ENCODE results near the gene LAIR1. TPM values are rescaled to one million over a fixed set of nuclear protein-coding genes. Genes with fewer than 3 reads are reported as not detected.

LAIR1 gene
- total RNA-seq, 4 donors from 2014 or later = 25.3 to 93.2 (median 47.6) TPM

DNA sequence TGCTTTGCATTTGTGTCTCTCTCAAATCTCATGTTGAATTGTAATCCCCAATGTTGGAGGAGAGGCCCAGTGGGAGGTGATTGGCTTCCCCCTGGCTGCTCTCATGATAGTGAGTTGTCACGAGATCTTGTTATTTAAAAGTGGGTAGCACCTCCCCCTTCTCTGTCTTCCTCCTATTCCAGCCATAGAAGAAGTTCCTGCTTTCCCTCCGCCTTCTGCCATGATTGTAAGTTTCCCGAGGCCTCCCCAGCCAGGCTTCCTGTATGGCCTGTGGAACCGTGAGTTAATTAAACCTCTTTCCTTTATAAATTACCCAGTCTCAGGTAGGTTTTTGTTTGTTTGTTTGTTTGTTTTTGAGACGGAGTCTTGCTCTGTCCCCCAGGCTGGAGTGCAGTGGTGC is 29.6 kb downstream of the LAIR1 start:
- TF ChIP-seq, protein P1, sequence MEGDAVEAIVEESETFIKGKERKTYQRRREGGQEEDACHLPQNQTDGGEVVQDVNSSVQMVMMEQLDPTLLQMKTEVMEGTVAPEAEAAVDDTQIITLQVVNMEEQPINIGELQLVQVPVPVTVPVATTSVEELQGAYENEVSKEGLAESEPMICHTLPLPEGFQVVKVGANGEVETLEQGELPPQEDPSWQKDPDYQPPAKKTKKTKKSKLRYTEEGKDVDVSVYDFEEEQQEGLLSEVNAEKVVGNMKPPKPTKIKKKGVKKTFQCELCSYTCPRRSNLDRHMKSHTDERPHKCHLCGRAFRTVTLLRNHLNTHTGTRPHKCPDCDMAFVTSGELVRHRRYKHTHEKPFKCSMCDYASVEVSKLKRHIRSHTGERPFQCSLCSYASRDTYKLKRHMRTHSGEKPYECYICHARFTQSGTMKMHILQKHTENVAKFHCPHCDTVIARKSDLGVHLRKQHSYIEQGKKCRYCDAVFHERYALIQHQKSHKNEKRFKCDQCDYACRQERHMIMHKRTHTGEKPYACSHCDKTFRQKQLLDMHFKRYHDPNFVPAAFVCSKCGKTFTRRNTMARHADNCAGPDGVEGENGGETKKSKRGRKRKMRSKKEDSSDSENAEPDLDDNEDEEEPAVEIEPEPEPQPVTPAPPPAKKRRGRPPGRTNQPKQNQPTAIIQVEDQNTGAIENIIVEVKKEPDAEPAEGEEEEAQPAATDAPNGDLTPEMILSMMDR (IDR thresholded peaks at IDR 0.05; ENCODE audit: low read depth) = no peak

DNA sequence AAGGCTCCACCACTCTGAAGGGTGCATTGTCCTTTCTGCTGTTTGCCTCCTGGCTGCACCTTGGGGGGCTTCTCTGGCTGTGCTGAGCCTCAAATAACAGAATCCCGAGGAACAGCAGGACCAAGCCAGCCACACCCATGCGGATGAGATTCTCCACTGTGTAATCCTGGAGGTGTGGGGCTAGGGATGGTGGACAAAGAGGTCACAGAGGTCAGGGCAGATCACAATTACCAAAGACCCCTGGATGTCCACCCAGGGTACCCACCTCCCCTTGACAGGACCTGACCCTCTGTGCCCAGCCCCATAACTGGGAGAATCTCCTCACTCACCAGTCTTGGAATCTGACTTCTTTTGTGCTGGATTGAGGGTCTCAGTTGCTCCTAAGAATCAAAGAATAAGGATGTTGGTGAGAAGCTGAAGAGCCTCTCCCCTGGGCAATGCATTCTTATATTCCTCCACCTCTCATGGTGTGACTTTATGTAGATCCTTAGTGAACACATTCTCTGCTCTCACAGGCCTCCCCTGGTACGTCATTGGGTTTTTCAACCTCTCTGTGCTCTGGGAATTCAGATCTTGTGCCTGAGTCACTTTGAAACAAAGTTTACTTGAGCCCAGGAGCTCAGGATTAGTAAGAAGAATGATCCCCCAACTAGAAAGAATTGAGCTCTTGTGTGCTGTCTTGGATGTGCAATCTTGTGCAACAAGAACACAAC is 31.0 kb downstream of the LAIR1 start:
- TF ChIP-seq, protein P1 (IDR thresholded peaks at IDR 0.05; ENCODE audit: low read depth) = no peak

GRCh38 chr19:54332149-54332548 is 32.6 kb downstream of the LAIR1 start:
- TF ChIP-seq, protein P1 (IDR thresholded peaks at IDR 0.05; ENCODE audit: low read depth) = no peak

- TF ChIP-seq, protein P1 (IDR thresholded peaks at IDR 0.05; ENCODE audit: low read depth) = no peak
Measured at GRCh38 chr19:54331626-54332025, 33.1 kb downstream of the LAIR1 start.

GRCh38 chr19:54329476-54330165 is 35.1 kb downstream of the LAIR1 start:
- TF ChIP-seq, protein P1 (IDR thresholded peaks at IDR 0.05; ENCODE audit: low read depth) = no peak

- TF ChIP-seq, protein P1 (IDR thresholded peaks at IDR 0.05; ENCODE audit: low read depth) = no peak
Measured at GRCh38 chr19:54325631-54326030, 39.1 kb downstream of the LAIR1 start.

DNA sequence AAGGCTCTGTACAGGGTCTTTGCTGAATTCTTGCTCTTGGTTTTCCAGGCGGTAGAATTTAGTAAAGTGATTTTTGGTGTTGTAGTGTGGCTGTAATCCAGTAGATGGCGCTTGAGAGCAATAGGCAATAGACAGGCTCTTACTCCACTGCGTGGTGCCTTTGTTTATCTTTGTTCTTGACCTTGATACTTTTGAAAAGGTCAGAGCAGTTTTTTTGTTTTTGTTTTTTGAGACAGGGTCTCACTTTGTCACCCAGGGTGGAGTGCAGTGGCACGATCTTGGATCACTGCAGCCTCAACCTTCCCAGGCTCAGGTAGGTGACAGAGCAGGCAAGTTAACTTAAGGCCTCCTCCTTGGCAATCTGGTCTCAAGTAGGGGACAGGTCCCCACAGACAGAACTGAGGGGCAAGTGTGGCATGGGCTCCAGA is 39.5 kb downstream of the LAIR1 start:
- TF ChIP-seq, protein P1 (IDR thresholded peaks at IDR 0.05; ENCODE audit: low read depth) = no peak
